Astrocyte of the cerebellum (primary cell): ENCODE data around the gene DCD.
"Not testable (repeated sequence)": the region's sequence is repeated elsewhere in the genome, so short reads cannot be mapped to it uniquely, and the experiment has no call there.

Experiments
- DNase-seq: peaks from one replicate; pipeline ENCODE4 v3.0.0-alpha.2; 2011; ENCODE audit warnings: low read depth
- H3K4me3 ChIP-seq: 2 replicates; pipeline ENCODE4 v1.5.1; 2011; ENCODE audit warnings: mild to moderate bottlenecking, low read depth, low read length, moderate library complexity
- in situ Hi-C: cut with HindIII; loops from 2 replicates; pipeline ENCODE4 v1.10.0; 2017; ENCODE audit warnings: low sequenced_read_pairs
- TF ChIP-seq, protein P1 (sequence below): IDR thresholded peaks from 2 replicates; pipeline ENCODE4 v1.5.1; 2012; ENCODE audit warnings: low read length, low read depth, moderate library complexity, mild to moderate bottlenecking; ENCODE audit errors: missing control alignments

DCD gene

DNA sequence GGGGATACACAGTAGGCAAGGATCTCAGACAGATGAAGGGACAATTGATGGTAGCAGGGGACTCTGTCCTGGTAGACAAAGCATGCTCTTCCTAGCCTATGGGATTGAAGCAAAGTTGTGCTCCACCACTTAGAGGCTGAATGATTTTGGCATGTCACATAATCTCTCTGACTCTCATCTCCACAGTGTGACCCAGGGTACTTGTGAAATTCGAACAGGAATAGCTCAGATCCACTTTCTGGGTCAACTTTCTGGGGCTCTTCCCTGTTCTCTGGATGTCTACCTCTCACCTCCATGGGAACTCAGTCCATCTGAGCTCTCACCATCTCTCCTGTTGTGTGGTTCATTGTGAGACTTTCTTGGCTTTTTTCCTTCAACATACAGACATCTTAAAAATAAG lies 1.7 kb upstream of the DCD start:
- in situ Hi-C loops: no loop called here
- H3K4me3 ChIP-seq: no peak overlapping the region
- TF ChIP-seq, protein P1, sequence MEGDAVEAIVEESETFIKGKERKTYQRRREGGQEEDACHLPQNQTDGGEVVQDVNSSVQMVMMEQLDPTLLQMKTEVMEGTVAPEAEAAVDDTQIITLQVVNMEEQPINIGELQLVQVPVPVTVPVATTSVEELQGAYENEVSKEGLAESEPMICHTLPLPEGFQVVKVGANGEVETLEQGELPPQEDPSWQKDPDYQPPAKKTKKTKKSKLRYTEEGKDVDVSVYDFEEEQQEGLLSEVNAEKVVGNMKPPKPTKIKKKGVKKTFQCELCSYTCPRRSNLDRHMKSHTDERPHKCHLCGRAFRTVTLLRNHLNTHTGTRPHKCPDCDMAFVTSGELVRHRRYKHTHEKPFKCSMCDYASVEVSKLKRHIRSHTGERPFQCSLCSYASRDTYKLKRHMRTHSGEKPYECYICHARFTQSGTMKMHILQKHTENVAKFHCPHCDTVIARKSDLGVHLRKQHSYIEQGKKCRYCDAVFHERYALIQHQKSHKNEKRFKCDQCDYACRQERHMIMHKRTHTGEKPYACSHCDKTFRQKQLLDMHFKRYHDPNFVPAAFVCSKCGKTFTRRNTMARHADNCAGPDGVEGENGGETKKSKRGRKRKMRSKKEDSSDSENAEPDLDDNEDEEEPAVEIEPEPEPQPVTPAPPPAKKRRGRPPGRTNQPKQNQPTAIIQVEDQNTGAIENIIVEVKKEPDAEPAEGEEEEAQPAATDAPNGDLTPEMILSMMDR: no peak
- no peak for DNase-seq

DNA sequence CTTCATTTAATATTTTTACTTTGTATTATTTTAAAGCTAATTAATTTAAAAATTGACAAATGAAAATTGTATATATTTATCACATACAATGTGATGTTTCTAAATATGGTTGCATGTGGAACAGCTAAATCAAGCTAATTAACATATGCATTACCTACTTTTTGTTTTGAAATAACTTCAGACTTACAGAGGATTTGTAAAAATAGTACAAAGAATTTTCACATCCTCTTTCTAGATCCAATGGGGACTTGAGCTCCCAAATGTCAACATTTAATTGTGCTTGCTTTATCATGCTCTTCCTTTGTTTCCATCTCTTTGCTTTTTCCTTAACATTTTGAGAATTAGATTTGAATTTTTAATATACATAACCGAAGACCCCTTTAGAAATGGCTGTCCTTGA lies 6.6 kb downstream of the DCD start:
- TF ChIP-seq, protein P1: no peak
- in situ Hi-C loops: no loop called here
- DNase-seq: no peak
- H3K4me3 ChIP-seq: no peak overlapping the region

DNA sequence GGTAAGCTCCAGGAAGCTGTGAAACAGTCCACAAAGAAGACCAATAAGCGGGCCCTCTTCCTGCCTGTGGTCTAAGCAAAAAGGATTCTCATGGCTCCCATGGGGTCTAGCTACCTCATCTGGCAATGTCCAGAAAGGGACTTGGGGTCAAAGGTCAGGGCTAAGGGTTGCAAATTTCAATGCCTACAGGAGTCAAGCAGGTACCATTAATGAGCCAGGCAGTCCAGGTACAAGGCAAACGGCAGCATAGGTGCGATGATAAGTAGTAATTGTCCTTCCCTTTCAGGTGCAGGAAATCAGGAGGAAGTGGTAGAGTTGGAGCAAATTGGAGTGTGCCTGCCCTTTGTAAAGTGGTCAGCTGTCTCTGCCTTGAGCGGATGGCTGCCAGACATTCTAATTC lies 7.1 kb downstream of the DCD start:
- in situ Hi-C loops: no loop called here
- TF ChIP-seq, protein P1: no peak
- H3K4me3 ChIP-seq: no peak overlapping the region
- DNase-seq: no peak

DNA sequence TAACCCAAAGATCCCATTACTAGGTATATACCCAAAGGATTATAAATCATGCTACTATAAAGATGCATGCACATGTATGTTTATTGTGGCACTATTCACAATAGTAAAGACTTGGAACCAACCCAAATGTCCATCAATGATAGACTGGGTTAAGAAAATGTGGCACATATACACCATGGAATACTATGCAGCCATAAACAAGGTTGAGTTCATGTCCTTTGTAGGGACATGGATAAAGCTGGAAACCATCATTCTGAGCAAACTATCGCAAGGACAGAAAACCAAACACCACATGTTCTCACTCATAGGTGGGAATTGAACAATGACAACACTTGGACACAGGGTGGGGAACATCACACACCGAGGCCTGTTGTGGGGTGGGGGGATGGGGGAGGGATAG lies 9.1 kb downstream of the DCD start:
- H3K4me3 ChIP-seq, in situ Hi-C loops, DNase-seq: not testable (repeated sequence)

DNA sequence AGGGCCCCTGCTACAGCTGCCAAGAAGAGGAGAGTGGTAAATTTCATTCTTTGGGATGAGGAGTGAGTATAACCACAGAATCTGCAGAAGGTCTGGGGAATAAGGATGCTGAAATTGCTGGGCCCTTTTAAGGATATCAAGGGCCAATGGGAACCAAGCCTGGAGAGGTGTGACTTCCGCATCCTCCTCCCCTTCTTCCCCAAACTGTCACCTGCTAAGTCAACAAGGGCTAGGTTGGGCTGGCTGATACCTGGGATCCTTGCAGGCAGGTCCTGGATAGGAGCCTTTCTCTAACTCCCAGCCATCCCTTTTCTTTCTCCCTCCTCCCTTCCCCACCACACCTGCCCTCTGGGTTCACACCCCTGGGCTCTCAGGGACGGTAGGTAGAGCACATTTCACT lies 13.4 kb downstream of the DCD start, which contains the start of gene LACRT:
LACRT (minus strand) TSS at position 101 of the 400 bp plus-strand sequence; CDS start at position 47, 54 bp downstream.
- H3K4me3 ChIP-seq: no peak within 1 kb of the TSS
- in situ Hi-C loops: no loop called here
- TF ChIP-seq, protein P1: no peak
- DNase-seq: no peak

DNA sequence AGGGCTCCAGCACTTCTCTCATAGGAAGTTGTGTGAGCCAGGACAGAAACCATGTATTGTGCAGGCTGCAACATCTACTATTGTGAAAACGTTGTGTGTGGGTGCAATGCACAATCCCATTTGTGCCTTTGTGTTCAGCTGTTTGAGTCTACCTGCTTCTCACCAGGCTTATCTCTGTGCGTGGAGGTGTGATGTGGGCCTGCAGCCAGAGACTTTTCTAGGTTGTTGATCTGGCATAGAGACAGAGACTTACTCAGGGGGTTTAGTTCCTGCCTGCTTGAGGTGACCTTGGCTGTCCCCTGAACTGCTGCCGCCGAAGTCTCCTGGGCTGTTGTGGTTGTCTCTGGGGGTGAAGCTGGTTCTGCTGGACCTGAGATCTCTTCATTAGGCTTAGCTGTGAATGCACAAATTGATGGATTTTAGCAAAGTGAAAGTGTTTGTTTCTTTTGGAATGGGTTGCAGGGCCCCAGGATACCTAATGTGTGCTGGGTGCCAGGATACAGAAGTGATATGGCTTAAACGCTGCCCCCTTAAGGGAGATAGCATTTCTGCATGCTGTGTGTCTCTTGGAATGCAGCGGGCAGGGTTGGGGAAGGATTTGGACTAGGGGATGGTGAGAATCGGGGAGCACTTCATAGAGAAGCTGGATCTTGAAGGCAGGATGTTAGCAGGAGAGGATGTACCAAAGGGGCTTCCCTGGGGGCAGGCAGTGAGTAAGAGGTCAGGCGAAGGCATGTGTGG lies 16.0 kb downstream of the DCD start:
- TF ChIP-seq, protein P1: no peak

DNA sequence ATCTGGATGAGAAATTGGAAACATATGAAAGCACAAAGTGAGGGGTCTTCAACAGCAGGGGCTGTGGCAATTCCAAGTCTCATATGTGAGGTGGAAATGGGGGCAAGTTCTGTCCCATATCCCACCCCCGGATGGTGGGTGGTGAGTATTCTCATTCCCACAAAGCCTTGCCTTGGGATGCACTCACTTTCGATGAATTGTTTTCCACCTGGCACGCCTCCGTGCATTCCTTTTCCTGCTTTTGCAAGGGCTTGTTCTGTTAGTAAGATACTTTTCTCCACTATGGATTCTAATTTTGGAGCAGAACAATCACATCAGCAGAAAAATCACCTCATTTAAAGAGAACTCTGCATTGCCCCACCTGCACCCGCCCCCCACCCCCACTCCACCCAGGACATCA lies 16.6 kb downstream of the DCD start:
- TF ChIP-seq, protein P1: no peak
- in situ Hi-C loops: no loop called here
- H3K4me3 ChIP-seq: no peak overlapping the region
- DNase-seq: no peak

More for the DNA sequence above, 16.0 kb downstream of the DCD start:
- no peak overlapping the region for H3K4me3 ChIP-seq
- no peak for DNase-seq
- in situ Hi-C loops: no loop called here
